ENCODE measurements around the gene EARS2.

- no peak for TF ChIP-seq POLR2AphosphoS5 (IDR thresholded peaks at IDR 0.05; ENCODE audit: borderline replicate concordance, low read depth, low read length)
- TF ChIP-seq EZH2 (IDR thresholded peaks at IDR 0.05): no peak
- TF ChIP-seq FOXP2 (optimal IDR thresholded peaks at IDR 0.05; ENCODE audit: control extremely low read depth, extremely low read length, insufficient read depth): no peak
These were observed 5.4 kb upstream of the EARS2 start for GRCh38 chr16:23562505-23562904.
